ENCODE measurements around the gene PCDHGA7. TPM values are rescaled to one million over a fixed set of nuclear protein-coding genes. Genes with fewer than 3 reads are reported as not detected.

Gene PCDHGA7
- polyA plus RNA-seq, 1 of the 3 experiments (the other 2 are of a cell fraction) = 7.8 TPM

GRCh38 chr5:141421489-141421855, 38.9 kb downstream of the PCDHGA7 start (continued):
- TF ChIP-seq, protein P1, sequence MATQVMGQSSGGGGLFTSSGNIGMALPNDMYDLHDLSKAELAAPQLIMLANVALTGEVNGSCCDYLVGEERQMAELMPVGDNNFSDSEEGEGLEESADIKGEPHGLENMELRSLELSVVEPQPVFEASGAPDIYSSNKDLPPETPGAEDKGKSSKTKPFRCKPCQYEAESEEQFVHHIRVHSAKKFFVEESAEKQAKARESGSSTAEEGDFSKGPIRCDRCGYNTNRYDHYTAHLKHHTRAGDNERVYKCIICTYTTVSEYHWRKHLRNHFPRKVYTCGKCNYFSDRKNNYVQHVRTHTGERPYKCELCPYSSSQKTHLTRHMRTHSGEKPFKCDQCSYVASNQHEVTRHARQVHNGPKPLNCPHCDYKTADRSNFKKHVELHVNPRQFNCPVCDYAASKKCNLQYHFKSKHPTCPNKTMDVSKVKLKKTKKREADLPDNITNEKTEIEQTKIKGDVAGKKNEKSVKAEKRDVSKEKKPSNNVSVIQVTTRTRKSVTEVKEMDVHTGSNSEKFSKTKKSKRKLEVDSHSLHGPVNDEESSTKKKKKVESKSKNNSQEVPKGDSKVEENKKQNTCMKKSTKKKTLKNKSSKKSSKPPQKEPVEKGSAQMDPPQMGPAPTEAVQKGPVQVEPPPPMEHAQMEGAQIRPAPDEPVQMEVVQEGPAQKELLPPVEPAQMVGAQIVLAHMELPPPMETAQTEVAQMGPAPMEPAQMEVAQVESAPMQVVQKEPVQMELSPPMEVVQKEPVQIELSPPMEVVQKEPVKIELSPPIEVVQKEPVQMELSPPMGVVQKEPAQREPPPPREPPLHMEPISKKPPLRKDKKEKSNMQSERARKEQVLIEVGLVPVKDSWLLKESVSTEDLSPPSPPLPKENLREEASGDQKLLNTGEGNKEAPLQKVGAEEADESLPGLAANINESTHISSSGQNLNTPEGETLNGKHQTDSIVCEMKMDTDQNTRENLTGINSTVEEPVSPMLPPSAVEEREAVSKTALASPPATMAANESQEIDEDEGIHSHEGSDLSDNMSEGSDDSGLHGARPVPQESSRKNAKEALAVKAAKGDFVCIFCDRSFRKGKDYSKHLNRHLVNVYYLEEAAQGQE (IDR thresholded peaks at IDR 0.05; ENCODE audit: low read depth, low read length) = no peak
- no peak for TF ChIP-seq ZBTB33 (IDR thresholded peaks at IDR 0.05; ENCODE audit: borderline replicate concordance, low read depth)

- ChIA-PET POLR2A (no interaction called here), CTCF (interaction anchor here (2.7 kb wide), 1 partner anchor 102 kb away, joined by 7 read pairs; no protein-coding TSS in a partner anchor)
- WGBS (ENCODE audit: low lambda C conversion rate) = 93% methylated on average over 27 of the region's 42 CpGs
- Histone ChIP-seq H3K27ac (ENCODE audit: low read depth in 2 of 2, low read length in 1 of 2) (no peak overlapping the region), H3K27me3 (ENCODE audit: insufficient read depth) (no peaks in the 10 kb centered on the region), H3F3A (replicated peaks; ENCODE audit: insufficient read depth) (no peaks in the 10 kb centered on the region), H3K9ac (no peak overlapping the region), H3K36me3 (replicated peaks in 1 of 2; ENCODE audit: control insufficient read depth in 1 of 2, insufficient read depth in 2 of 2, low read length in 1 of 2) (peaks cover 3 to 71% of the 10 kb centered on the region in 2 experiments), H3K9me3 (peaks cover 23% of the 10 kb centered on the region), H3K4me2 (no peak overlapping the region), H3K9me2 (no peaks in the 10 kb centered on the region), H3K4me1 (ENCODE audit: control insufficient read depth in 1 of 2, insufficient read depth in 2 of 2, low read depth in 1 of 2, low read length in 1 of 2) (no peaks in the 10 kb centered on the region; a peak in 1 of 4 replicates), H3K4me3 (ENCODE audit: low read depth in 2 of 2, low read length in 1 of 2) (no peak overlapping the region; a peak in 1 of 4 replicates), H2AFZ (ENCODE audit: low read depth) (no peak overlapping the region), H3K79me2 (ENCODE audit: insufficient read depth) (peaks cover 23% of the 10 kb centered on the region), H4K20me1 (ENCODE audit: insufficient read depth) (no peaks in the 10 kb centered on the region)
- no peak for DNase-seq
- TF ChIP-seq MAX (IDR thresholded peaks at IDR 0.05; ENCODE audit: low read depth) = no peak
- no peak for TF ChIP-seq IRF3 (IDR thresholded peaks at IDR 0.05; ENCODE audit: low read depth, low read length)
- TF ChIP-seq FOSL2 (IDR thresholded peaks at IDR 0.05; ENCODE audit: borderline replicate concordance, low read depth) = no peak
- TF ChIP-seq ELF1 (IDR thresholded peaks at IDR 0.05) = no peak
- TF ChIP-seq RFX5 (IDR thresholded peaks at IDR 0.05; ENCODE audit: low read length) = no peak
- no peak for TF ChIP-seq RXRA (IDR thresholded peaks at IDR 0.05; ENCODE audit: borderline replicate concordance, low read depth)
- no peak for TF ChIP-seq POLR2AphosphoS5 (IDR thresholded peaks at IDR 0.05; ENCODE audit: low read depth, low read length)
- TF ChIP-seq GATA2 (CRISPR knock-in tag; IDR thresholded peaks at IDR 0.05) = no peak
- no peak for TF ChIP-seq MXI1 (IDR thresholded peaks at IDR 0.05; ENCODE audit: low read depth, low read length)
- no peak for TF ChIP-seq NFIC (IDR thresholded peaks at IDR 0.05; ENCODE audit: borderline replicate concordance)
- TF ChIP-seq CHD2 (IDR thresholded peaks at IDR 0.05; ENCODE audit: low read length, partially characterized antibody) = no peak
- no peak for TF ChIP-seq TCF12 (IDR thresholded peaks at IDR 0.05)
- no peak for TF ChIP-seq CTCF (IDR thresholded peaks at IDR 0.05)
- TF ChIP-seq YY1 (IDR thresholded peaks at IDR 0.05; ENCODE audit: low read depth) = no peak
- TF ChIP-seq RCOR1 (IDR thresholded peaks at IDR 0.05; ENCODE audit: low read length) = no peak
- no peak for TF ChIP-seq TEAD4 (IDR thresholded peaks at IDR 0.05; ENCODE audit: borderline replicate concordance, insufficient read depth)
- no peak for TF ChIP-seq SMC3 (IDR thresholded peaks at IDR 0.05; ENCODE audit: low read depth, low read length)
Observed at GRCh38 chr5:141422742-141423291, 40.3 kb downstream of the PCDHGA7 start.

Measured in SK-N-SH (cell line).